ENCODE results near the gene SLC16A1. TPM values are rescaled to one million over a fixed set of nuclear protein-coding genes. Genes with fewer than 3 reads are reported as not detected.
"Not testable (repeated sequence)": the region's sequence is repeated elsewhere in the genome, so short reads cannot be mapped to it uniquely, and the experiment has no call there.

The SLC16A1 gene
- total and polyA plus RNA-seq, 9 donors = 31.6 to 52.3 (median 41.0) TPM

GRCh38 chr1:112974646-112975045 lies 18.6 kb upstream of the SLC16A1 start:
- H3K27me3 ChIP-seq (ENCODE audit: control insufficient read depth, insufficient read depth, low read length) = no peaks in the 10 kb centered on the region
- no peak for DNase-seq
- no peaks in the 10 kb centered on the region for H3K9me3 ChIP-seq (replicated peaks; ENCODE audit: control insufficient read depth, low read depth, low read length)
- WGBS (ENCODE audit: insufficient coverage) = no CpG with 5 or more reads among the region's 1 CpG
- H3K4me1 ChIP-seq (ENCODE audit: control insufficient read depth, insufficient read depth, low read length) = no peaks in the 10 kb centered on the region
- no peak overlapping the region for H3K4me3 ChIP-seq (ENCODE audit: low read length)
- H3K36me3 ChIP-seq (ENCODE audit: control insufficient read depth, insufficient read depth, low read length) = peaks cover 3% of the 10 kb centered on the region
- H3K27ac ChIP-seq (ENCODE audit: low read length) = no peak overlapping the region

GRCh38 chr1:112973788-112974187 lies 17.8 kb upstream of the SLC16A1 start:
- Histone ChIP-seq H3K9me3 (replicated peaks; ENCODE audit: control insufficient read depth, low read depth, low read length) (no peaks in the 10 kb centered on the region), H3K36me3 (ENCODE audit: control insufficient read depth, insufficient read depth, low read length) (peaks cover 3% of the 10 kb centered on the region), H3K27me3 (ENCODE audit: control insufficient read depth, insufficient read depth, low read length) (no peaks in the 10 kb centered on the region), H3K27ac (ENCODE audit: low read length) (no peak overlapping the region), H3K4me1 (ENCODE audit: control insufficient read depth, insufficient read depth, low read length) (no peaks in the 10 kb centered on the region), H3K4me3 (ENCODE audit: low read length) (no peak overlapping the region)
- no CpG with 5 or more reads among the region's 1 CpG for whole genome bisulfite sequencing (ENCODE audit: insufficient coverage)
- no peak for DNase-seq

GRCh38 chr1:112971006-112971405 lies 15.0 kb upstream of the SLC16A1 start:
- H3K27ac ChIP-seq (ENCODE audit: low read length) = no peak overlapping the region
- H3K36me3 ChIP-seq (ENCODE audit: control insufficient read depth, insufficient read depth, low read length) = peaks cover 17% of the 10 kb centered on the region
- H3K27me3 ChIP-seq (ENCODE audit: control insufficient read depth, insufficient read depth, low read length) = no peaks in the 10 kb centered on the region
- no peaks in the 10 kb centered on the region for H3K4me1 ChIP-seq (ENCODE audit: control insufficient read depth, insufficient read depth, low read length)
- H3K9me3 ChIP-seq (replicated peaks; ENCODE audit: control insufficient read depth, low read depth, low read length) = no peaks in the 10 kb centered on the region
- no peak overlapping the region for H3K4me3 ChIP-seq (ENCODE audit: low read length)
- no peak for DNase-seq
- WGBS (ENCODE audit: insufficient coverage) = no CpG with 5 or more reads among the region's 1 CpG

- Histone ChIP-seq H3K27me3 (ENCODE audit: control insufficient read depth, insufficient read depth, low read length) (no peaks in the 10 kb centered on the region), H3K9me3 (replicated peaks; ENCODE audit: control insufficient read depth, low read depth, low read length) (no peaks in the 10 kb centered on the region), H3K4me1 (ENCODE audit: control insufficient read depth, insufficient read depth, low read length) (no peaks in the 10 kb centered on the region), H3K27ac (ENCODE audit: low read length) (no peak overlapping the region), H3K4me3 (ENCODE audit: low read length) (no peak overlapping the region), H3K36me3 (ENCODE audit: control insufficient read depth, insufficient read depth, low read length) (peaks cover 28% of the 10 kb centered on the region)
- no peak for DNase-seq
- 84% methylated on average over 3 of the region's 4 CpGs for WGBS (ENCODE audit: insufficient coverage)
Measured at GRCh38 chr1:112964347-112964746, 8.4 kb upstream of the SLC16A1 start.

- no CpG with 5 or more reads among the region's 4 CpGs for WGBS (ENCODE audit: insufficient coverage)
- H3K9me3 ChIP-seq (replicated peaks; ENCODE audit: control insufficient read depth, low read depth, low read length) = no peaks in the 10 kb centered on the region
- no peak for DNase-seq
- peaks cover 6% of the 10 kb centered on the region for H3K4me1 ChIP-seq (ENCODE audit: control insufficient read depth, insufficient read depth, low read length)
- no peak overlapping the region for H3K27ac ChIP-seq (ENCODE audit: low read length)
- H3K36me3 ChIP-seq (ENCODE audit: control insufficient read depth, insufficient read depth, low read length) = peaks cover 14% of the 10 kb centered on the region
- no peak overlapping the region for H3K4me3 ChIP-seq (ENCODE audit: low read length)
- no peaks in the 10 kb centered on the region for H3K27me3 ChIP-seq (ENCODE audit: control insufficient read depth, insufficient read depth, low read length)
Measured at GRCh38 chr1:112961072-112961471, 5.1 kb upstream of the SLC16A1 start.

GRCh38 chr1:112960384-112960783 lies 4.4 kb upstream of the SLC16A1 start:
- WGBS (ENCODE audit: insufficient coverage) = no CpG with 5 or more reads among the region's 3 CpGs
- Histone ChIP-seq H3K4me1 (ENCODE audit: control insufficient read depth, insufficient read depth, low read length) (peaks cover 6% of the 10 kb centered on the region), H3K4me3 (ENCODE audit: low read length) (no peak overlapping the region), H3K36me3 (ENCODE audit: control insufficient read depth, insufficient read depth, low read length) (peaks cover 10% of the 10 kb centered on the region), H3K27ac (ENCODE audit: low read length) (no peak overlapping the region), H3K9me3 (replicated peaks; ENCODE audit: control insufficient read depth, low read depth, low read length) (no peaks in the 10 kb centered on the region), H3K27me3 (ENCODE audit: control insufficient read depth, insufficient read depth, low read length) (no peaks in the 10 kb centered on the region)
- DNase-seq = no peak

GRCh38 chr1:112958236-112958635 lies 2.2 kb upstream of the SLC16A1 start:
- H3K27ac ChIP-seq (ENCODE audit: low read length); H3K27me3 ChIP-seq (ENCODE audit: control insufficient read depth, insufficient read depth, low read length); H3K4me1 ChIP-seq (ENCODE audit: control insufficient read depth, insufficient read depth, low read length); DNase-seq; H3K36me3 ChIP-seq (ENCODE audit: control insufficient read depth, insufficient read depth, low read length); H3K9me3 ChIP-seq (replicated peaks; ENCODE audit: control insufficient read depth, low read depth, low read length); H3K4me3 ChIP-seq (ENCODE audit: low read length): not testable (repeated sequence)
- 100% methylated on average over 1 of the region's 7 CpGs for WGBS (ENCODE audit: insufficient coverage)

GRCh38 chr1:112957133-112957812 lies 1.3 kb upstream of the SLC16A1 start:
- Histone ChIP-seq H3K4me3 (ENCODE audit: low read length) (peak overlapping the region; percentile 94), H3K9me3 (replicated peaks; ENCODE audit: control insufficient read depth, low read depth, low read length) (no peaks in the 10 kb centered on the region), H3K4me1 (ENCODE audit: control insufficient read depth, insufficient read depth, low read length) (peaks cover 6% of the 10 kb centered on the region), H3K27ac (ENCODE audit: low read length) (peak overlapping the region; percentile 94), H3K36me3 (ENCODE audit: control insufficient read depth, insufficient read depth, low read length) (peaks cover 6% of the 10 kb centered on the region), H3K27me3 (ENCODE audit: control insufficient read depth, insufficient read depth, low read length) (no peaks in the 10 kb centered on the region)
- 3% methylated on average over 8 of the region's 11 CpGs for WGBS (ENCODE audit: insufficient coverage)
- peak; percentile 75 for DNase-seq

GRCh38 chr1:112956544-112957132 lies 642 bp upstream of the SLC16A1 start:
- Histone ChIP-seq H3K36me3 (ENCODE audit: control insufficient read depth, insufficient read depth, low read length) (peaks cover 1% of the 10 kb centered on the region), H3K9me3 (replicated peaks; ENCODE audit: control insufficient read depth, low read depth, low read length) (no peaks in the 10 kb centered on the region), H3K27me3 (ENCODE audit: control insufficient read depth, insufficient read depth, low read length) (no peaks in the 10 kb centered on the region), H3K4me1 (ENCODE audit: control insufficient read depth, insufficient read depth, low read length) (peaks cover 6% of the 10 kb centered on the region), H3K27ac (ENCODE audit: low read length) (peak overlapping the region; percentile 94), H3K4me3 (ENCODE audit: low read length) (peak overlapping the region; percentile 94)
- WGBS (ENCODE audit: insufficient coverage) = under 1% methylated on average over 31 of the region's 38 CpGs
- DNase-seq = no peak

- Histone ChIP-seq H3K4me3 (ENCODE audit: low read length) (peak overlapping the region; percentile 94), H3K4me1 (ENCODE audit: control insufficient read depth, insufficient read depth, low read length) (peaks cover 6% of the 10 kb centered on the region), H3K9me3 (replicated peaks; ENCODE audit: control insufficient read depth, low read depth, low read length) (no peaks in the 10 kb centered on the region), H3K27ac (ENCODE audit: low read length) (peak overlapping the region; percentile 97), H3K27me3 (ENCODE audit: control insufficient read depth, insufficient read depth, low read length) (no peaks in the 10 kb centered on the region), H3K36me3 (ENCODE audit: control insufficient read depth, insufficient read depth, low read length) (no peaks in the 10 kb centered on the region)
- peak; percentile 68 for DNase-seq
- WGBS (ENCODE audit: insufficient coverage) = 0% methylated on average over 25 of the region's 29 CpGs
Measured at GRCh38 chr1:112954945-112955772, 837 bp downstream of the SLC16A1 start.
